Spleen (tissue), 7 donors: ENCODE measurements around the gene NUDT5.
"Not testable (repeated sequence)": the region's sequence is repeated elsewhere in the genome, so short reads cannot be mapped to it uniquely, and the experiment has no call there.

Experiments
- POLR2A ChIP-seq, 3 donors: fragments of 450-650 bp; IDR thresholded peaks; one replicate each; pipeline ENCODE4 v1.5.1; 2017; ENCODE audit warnings: antibody characterized with exemption in 3 of 3, mild to moderate bottlenecking in 1 of 3
- POLR2AphosphoS5 ChIP-seq, 3 donors: sonication (generic); formaldehyde crosslinking; IDR thresholded peaks; one replicate each; pipeline ENCODE4 v1.5.1; 2017; ENCODE audit warnings: antibody characterized with exemption in 3 of 3
- TF ChIP-seq, protein P1 (sequence below), 11 experiments: fragments of 200-600 bp in 7 of 11; fragments of 450-650 bp in 4 of 11; sonication (generic) in 4 of 11; IDR thresholded peaks in 8 of 11; conservative IDR thresholded peaks in 3 of 11; 1 replicate in 7 of 11; 2 replicates in 4 of 11; pipeline versions ENCODE4 v1.4.0 to v1.8.0; 2016 to 2021; ENCODE audit warnings: antibody characterized with exemption in 11 of 11, inconsistent platforms in 4 of 11, mild to moderate bottlenecking in 1 of 11
- donor health status: DM: no; HTN: no; CAD: no; lungs with moderate emphysema.
- donor health status: DM: no; HTN: no; CAD: no.
- donor health status: DM: no; HTN: no; CAD: no.

- not testable (repeated sequence) for TF ChIP-seq POLR2A, POLR2AphosphoS5 (IDR thresholded peaks at IDR 0.05)
- TF ChIP-seq, protein P1, sequence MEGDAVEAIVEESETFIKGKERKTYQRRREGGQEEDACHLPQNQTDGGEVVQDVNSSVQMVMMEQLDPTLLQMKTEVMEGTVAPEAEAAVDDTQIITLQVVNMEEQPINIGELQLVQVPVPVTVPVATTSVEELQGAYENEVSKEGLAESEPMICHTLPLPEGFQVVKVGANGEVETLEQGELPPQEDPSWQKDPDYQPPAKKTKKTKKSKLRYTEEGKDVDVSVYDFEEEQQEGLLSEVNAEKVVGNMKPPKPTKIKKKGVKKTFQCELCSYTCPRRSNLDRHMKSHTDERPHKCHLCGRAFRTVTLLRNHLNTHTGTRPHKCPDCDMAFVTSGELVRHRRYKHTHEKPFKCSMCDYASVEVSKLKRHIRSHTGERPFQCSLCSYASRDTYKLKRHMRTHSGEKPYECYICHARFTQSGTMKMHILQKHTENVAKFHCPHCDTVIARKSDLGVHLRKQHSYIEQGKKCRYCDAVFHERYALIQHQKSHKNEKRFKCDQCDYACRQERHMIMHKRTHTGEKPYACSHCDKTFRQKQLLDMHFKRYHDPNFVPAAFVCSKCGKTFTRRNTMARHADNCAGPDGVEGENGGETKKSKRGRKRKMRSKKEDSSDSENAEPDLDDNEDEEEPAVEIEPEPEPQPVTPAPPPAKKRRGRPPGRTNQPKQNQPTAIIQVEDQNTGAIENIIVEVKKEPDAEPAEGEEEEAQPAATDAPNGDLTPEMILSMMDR (IDR thresholded peaks at IDR 0.05 in 8 of 11, conservative IDR thresholded peaks at IDR 0.05 in 3 of 11): not testable (repeated sequence)
Measured at GRCh38 chr10:12234687-12235086, 39.0 kb upstream of the NUDT5 start.
